Activated B cell treated with CpG ODN at 0.5 μM for 24 hours (primary cell): Measurements from ENCODE around the gene AQP5. TPM values are rescaled to one million over a fixed set of nuclear protein-coding genes. Genes with fewer than 3 reads are reported as not detected.

ENCODE experiments used
- ATAC-seq: fragments of 200-7000 bp; cut with Tn5 transposase; one replicate; pipeline ENCODE4 v1.10.0; 2021; ENCODE audit warnings: low read depth, mild to moderate bottlenecking, moderate library complexity
- CTCF ChIA-PET: fragments of 350-600 bp; sonication (Branson Sonifier 250); formaldehyde crosslinking; loops from one replicate; lab custom pipeline; 2021; ENCODE audit warnings: antibody characterized with exemption; lab: Charles Lee
- POLR2A ChIA-PET: fragments of 350-600 bp; sonication (Branson Sonifier 250); formaldehyde crosslinking; loops from one replicate; lab custom pipeline; 2021; ENCODE audit warnings: antibody characterized with exemption; lab: Charles Lee
- DNase-seq: peaks from one replicate; pipeline ENCODE4 v3.0.0; 2022
- H3K27ac Mint-ChIP-seq: one replicate; pipeline ENCODE4 v1.8.0; 2020; ENCODE audit warnings: mixed read lengths
- H3K27me3 Mint-ChIP-seq: one replicate; pipeline ENCODE4 v1.8.0; 2021; ENCODE audit warnings: mixed read lengths
- H3K36me3 Mint-ChIP-seq: one replicate; pipeline ENCODE4 v1.8.0; 2021; ENCODE audit warnings: low read depth, mixed read lengths
- H3K4me1 Mint-ChIP-seq: one replicate; pipeline ENCODE4 v1.8.0; 2021; ENCODE audit warnings: mixed read lengths
- H3K4me3 Mint-ChIP-seq: one replicate; pipeline ENCODE4 v1.8.0; 2020; ENCODE audit warnings: mild to moderate bottlenecking, mixed read lengths
- H3K9me3 Mint-ChIP-seq: one replicate; pipeline ENCODE4 v1.8.0; 2020; ENCODE audit warnings: mixed read lengths
- intact Hi-C: fragments of 100-400 bp; cut with micrococcal nuclease; formaldehyde crosslinking; loops from one replicate; pipeline ENCODE4 v1.15.1; 2024
- total RNA-seq: library from RNA; stranded (reverse); gene quantifications from 2 replicates; pipeline ENCODE4 v1.2.3, GENCODE V29; 2022
- TF ChIP-seq, protein P1 (sequence below): fragments of 200-600 bp; IDR thresholded peaks from one replicate; pipeline ENCODE4 v1.8.0; 2022; ENCODE audit warnings: antibody characterized with exemption, mild to moderate bottlenecking

Gene AQP5
- total RNA-seq, 1 donor from 2014 or later = not detected

DNA sequence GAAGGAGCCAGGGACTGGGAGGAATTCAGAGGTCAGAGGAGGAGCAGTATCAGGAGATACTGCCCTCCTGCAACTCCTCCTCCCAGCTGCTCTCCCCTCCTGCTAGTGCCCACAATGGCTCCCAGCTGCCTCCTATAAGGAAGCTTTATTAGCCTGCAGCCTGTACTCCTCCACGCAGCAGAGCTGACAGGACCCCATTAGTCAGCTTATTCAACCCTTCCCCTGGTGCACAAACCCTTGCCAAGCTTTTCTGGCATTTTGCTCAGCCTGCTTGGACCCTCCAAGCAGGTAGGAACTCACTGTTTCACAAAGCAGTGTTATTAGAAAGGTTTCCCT lies 18.1 kb upstream of the AQP5 start:
- intact Hi-C loops = no loop called here
- ChIA-PET POLR2A (no interaction called here), CTCF (interaction anchor here (1.0 to 2.5 kb wide), 3 partner anchors 24 to 127 kb away, joined by 3 to 9 read pairs (median 4); no protein-coding TSS in a partner anchor)
- H3K27ac Mint-ChIP-seq = no peak overlapping the region
- H3K4me1 Mint-ChIP-seq = peaks cover 14% of the 10 kb centered on the region
- no peaks in the 10 kb centered on the region for H3K36me3 Mint-ChIP-seq
- DNase-seq = no peak
- H3K9me3 Mint-ChIP-seq = no peaks in the 10 kb centered on the region
- TF ChIP-seq, protein P1, sequence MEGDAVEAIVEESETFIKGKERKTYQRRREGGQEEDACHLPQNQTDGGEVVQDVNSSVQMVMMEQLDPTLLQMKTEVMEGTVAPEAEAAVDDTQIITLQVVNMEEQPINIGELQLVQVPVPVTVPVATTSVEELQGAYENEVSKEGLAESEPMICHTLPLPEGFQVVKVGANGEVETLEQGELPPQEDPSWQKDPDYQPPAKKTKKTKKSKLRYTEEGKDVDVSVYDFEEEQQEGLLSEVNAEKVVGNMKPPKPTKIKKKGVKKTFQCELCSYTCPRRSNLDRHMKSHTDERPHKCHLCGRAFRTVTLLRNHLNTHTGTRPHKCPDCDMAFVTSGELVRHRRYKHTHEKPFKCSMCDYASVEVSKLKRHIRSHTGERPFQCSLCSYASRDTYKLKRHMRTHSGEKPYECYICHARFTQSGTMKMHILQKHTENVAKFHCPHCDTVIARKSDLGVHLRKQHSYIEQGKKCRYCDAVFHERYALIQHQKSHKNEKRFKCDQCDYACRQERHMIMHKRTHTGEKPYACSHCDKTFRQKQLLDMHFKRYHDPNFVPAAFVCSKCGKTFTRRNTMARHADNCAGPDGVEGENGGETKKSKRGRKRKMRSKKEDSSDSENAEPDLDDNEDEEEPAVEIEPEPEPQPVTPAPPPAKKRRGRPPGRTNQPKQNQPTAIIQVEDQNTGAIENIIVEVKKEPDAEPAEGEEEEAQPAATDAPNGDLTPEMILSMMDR = no peak
- H3K4me3 Mint-ChIP-seq = no peak overlapping the region
- no peak for ATAC-seq
- peaks cover 4% of the 10 kb centered on the region for H3K27me3 Mint-ChIP-seq

DNA sequence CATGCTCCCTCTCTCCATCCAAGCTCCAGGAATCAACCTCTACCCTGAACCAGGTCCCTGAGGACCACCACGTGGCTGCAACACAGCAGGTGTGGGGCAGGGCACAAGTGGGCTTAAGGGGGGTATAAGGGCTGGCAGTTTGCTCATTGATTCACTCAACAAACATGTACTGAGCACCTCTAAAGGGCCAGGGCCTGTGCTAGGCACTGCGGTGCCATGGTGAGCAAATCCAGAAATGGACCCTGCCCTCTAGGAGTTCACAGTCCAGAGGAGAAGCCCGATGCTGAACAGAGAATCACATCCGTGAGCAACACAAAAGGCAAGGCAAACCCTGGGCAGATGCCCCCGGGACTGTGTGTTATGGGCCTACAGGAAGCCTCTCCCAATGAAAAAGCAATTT lies 17.6 kb upstream of the AQP5 start:
- no peak overlapping the region for H3K27ac Mint-ChIP-seq
- ChIA-PET CTCF (interaction anchor here (1.0 to 2.5 kb wide), 2 partner anchors 23 to 77 kb away, joined by 4 to 9 read pairs; no protein-coding TSS in a partner anchor), POLR2A (no interaction called here)
- intact Hi-C loops = no loop called here
- no peaks in the 10 kb centered on the region for H3K9me3 Mint-ChIP-seq
- peaks cover 6% of the 10 kb centered on the region for H3K27me3 Mint-ChIP-seq
- TF ChIP-seq, protein P1 = no peak
- peaks cover 14% of the 10 kb centered on the region for H3K4me1 Mint-ChIP-seq
- no peaks in the 10 kb centered on the region for H3K36me3 Mint-ChIP-seq
- DNase-seq (no peak), ATAC-seq (no peak)
- no peak overlapping the region for H3K4me3 Mint-ChIP-seq

DNA sequence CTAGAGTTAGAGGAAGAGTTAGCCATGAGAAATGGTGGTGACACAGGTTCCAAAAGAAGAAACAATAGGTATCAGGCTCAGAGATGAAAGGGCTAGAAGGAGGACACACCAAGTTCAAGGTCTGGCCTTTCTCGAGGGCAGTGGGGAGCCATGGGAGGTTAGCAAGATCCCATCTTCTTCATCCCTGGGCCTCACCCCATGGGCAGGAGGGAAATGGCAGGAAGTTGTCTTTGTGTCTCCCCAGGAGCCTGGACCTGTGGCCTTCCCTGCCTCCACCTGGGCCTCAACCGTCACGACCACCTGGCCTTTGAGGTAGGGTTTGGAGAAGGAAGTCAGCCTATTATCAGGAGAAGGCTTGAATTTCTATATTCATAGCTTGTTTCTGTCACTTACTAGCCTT lies 17.0 kb upstream of the AQP5 start:
- Mint-ChIP-seq H3K9me3 (no peaks in the 10 kb centered on the region), H3K36me3 (no peaks in the 10 kb centered on the region), H3K4me1 (peaks cover 14% of the 10 kb centered on the region), H3K27me3 (peaks cover 6% of the 10 kb centered on the region), H3K4me3 (no peak overlapping the region), H3K27ac (no peak overlapping the region)
- ChIA-PET POLR2A (no interaction called here), CTCF (interaction anchor here (1.2 to 1.9 kb wide), 6 partner anchors 7 to 94 kb away, joined by 3 to 15 read pairs (median 6); no protein-coding TSS in a partner anchor)
- no peak for DNase-seq
- TF ChIP-seq, protein P1 = no peak
- intact Hi-C loops = no loop called here
- ATAC-seq = no peak

DNA sequence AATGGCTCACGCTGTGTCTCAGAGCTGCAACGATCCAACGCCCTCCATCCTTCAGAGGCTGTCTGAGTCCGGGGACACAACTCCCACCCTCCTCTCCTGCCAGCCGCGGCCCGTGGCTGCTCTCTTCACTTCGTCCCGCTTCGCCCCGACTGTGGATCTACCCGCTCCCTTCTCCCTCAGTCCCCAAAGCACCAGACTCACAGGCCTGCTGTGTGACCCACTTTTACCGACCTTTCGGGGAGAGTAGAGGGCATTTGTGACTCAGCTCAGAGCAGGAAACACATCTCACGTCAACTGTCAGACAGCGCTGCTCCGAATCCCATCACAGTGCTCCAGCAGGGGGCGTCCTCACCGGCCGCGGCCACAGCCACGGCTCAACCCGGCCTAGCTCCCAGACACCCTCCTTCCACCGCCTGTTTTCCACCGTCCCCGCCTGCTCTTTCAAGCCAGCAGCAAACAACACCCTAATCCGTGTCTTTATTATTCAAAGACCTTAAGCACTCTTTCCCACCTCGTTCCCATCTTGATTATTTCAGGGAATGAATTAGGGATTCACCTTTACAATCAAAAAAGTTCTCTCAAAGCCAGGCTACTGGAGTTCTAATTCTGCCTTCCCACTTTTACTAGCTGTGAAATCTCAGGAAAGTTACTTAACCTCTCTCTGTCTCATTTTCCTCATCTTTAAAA lies 16.1 kb upstream of the AQP5 start:
- ChIA-PET CTCF (interaction anchor here (0.6 to 2.3 kb wide), 17 partner anchors 8 to 453 kb away, joined by 3 to 15 read pairs (median 4); partner anchors contain the start of gene CERS5), POLR2A (interaction anchor here (0.6 kb wide), 2 partner anchors 226 to 726 kb away, joined by 3 to 6 read pairs; no protein-coding TSS in a partner anchor)
- H3K9me3 Mint-ChIP-seq = no peaks in the 10 kb centered on the region
- peaks cover 6% of the 10 kb centered on the region for H3K27me3 Mint-ChIP-seq
- intact Hi-C loops = no loop called here
- H3K27ac Mint-ChIP-seq = no peak overlapping the region
- DNase-seq (peak; percentile 67), ATAC-seq (peak; percentile 99)
- H3K4me3 Mint-ChIP-seq = peak overlapping the region; percentile 77
- TF ChIP-seq, protein P1 = peak; percentile 65
- H3K36me3 Mint-ChIP-seq = no peaks in the 10 kb centered on the region
- H3K4me1 Mint-ChIP-seq = peaks cover 14% of the 10 kb centered on the region

DNA sequence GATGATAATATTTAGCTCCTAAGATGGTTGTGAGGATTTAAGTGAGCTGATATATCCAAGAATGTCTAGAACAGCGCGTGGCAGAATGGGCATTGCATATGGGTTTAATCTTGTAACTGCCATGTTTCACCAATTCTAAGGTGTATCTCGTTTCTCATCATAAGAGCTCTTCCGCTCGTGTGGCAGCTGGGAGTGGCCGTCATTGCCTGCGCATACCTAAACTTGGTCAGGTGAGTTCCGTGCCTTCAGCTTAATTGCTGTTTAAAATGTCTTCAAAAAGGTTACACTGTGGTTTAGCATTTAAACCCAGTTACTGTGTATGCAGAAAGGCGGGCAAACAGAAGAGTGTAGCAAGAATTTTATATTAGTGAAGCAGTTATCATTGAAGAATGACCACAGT lies 15.6 kb upstream of the AQP5 start:
- DNase-seq (no peak), ATAC-seq (no peak)
- Mint-ChIP-seq H3K27ac (no peak overlapping the region), H3K36me3 (no peaks in the 10 kb centered on the region), H3K4me1 (peaks cover 14% of the 10 kb centered on the region), H3K27me3 (peaks cover 6% of the 10 kb centered on the region), H3K9me3 (no peaks in the 10 kb centered on the region), H3K4me3 (no peak overlapping the region)
- ChIA-PET POLR2A (interaction anchor here (0.6 kb wide), 1 partner anchor 727 kb away, joined by 3 read pairs; no protein-coding TSS in a partner anchor), CTCF (interaction anchor here (0.6 to 2.3 kb wide), 17 partner anchors 8 to 453 kb away, joined by 3 to 15 read pairs (median 4); partner anchors contain the start of gene CERS5)
- TF ChIP-seq, protein P1 = no peak
- intact Hi-C loops = no loop called here
